SK-N-DZ (cell line): ENCODE results near the gene BFSP1.
A peak's percentile ranks its signal among the peaks of the same experiment; 100 is the strongest.

Source experiments
- DNase-seq: peaks from one replicate; pipeline ENCODE4 v3.0.0-alpha.2; 2015; ENCODE audit warnings: low spot score

BFSP1 gene

DNA sequence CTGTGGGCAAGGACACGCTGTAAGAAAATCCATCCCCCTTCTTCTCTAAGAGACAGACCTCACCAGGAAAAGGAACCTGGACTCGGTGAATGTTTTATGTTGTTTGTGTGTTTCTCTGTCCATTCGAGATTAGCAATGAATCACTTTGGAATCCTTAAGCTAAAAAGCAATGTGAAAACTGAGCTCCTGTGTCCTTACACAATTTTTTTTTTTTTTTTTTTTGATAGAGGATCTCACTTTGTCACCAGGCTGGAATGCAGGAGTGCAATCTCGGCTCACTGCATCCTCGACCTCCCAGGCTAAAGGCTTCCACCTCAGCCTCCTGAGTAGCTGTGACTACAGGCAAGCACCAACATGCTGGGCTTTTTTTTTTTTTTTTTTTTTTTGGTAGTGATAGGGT is 32.1 kb downstream of the BFSP1 start:
- DNase-seq, result no peak

DNA sequence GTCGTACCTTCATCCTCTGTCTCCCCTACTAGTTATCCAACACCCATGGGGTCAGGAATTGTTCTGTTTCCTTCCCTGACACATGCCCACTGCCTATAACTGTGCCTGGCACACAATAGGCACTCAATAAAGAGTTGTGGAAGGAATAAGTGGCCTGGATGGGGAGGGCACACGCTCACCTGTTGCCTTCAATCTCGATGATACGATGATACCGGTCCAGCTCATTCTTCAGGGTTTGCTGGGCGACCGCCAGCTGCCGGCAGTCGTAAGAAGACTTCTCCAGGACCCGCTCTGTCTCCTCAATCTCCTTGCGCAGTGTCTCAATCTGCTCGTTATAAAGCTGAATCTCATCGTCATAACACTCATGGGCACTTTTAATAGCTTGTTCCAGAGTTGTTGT is 32.5 kb downstream of the BFSP1 start:
- DNase-seq, result no peak

DNA sequence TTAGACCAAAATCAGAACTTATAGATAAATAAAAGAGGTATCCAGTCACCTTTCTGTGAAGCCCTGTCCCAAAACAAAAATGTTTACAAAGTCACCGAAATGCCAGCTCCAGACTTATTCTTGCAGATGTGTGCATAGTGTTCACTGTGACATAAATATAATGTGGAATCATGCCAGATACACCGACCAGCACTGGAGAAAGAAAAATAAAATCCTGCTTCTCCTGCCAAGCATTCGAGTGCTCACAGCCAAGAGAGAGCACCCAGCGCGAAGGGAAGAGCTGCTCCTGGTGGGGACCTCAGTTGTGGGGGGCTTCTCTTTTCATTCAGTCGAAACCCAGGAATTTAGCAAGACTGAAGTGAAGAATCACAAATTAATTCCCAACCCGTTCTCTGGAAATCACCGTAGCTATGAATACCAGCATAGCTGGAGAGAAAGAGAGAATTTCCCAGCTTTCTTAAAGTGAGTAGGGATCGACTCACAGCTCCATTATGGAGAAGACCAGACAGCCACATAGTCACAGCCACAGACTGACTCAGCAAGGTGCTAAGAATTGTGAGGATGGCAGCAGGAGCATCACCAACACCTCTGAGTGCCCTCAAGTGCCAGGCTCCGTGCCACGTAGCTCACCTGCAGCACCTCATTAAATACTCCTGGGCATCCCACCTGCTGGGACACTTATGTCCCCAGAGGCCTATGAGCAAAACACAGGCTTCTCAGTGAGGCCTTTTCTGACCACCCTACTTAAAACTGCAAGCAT is 33.2 kb downstream of the BFSP1 start:
- DNase-seq, result no peak

- no peak for DNase-seq
Measured at GRCh38 chr20:17495826-17496225, 35.4 kb downstream of the BFSP1 start.

- no peak for DNase-seq
Measured at GRCh38 chr20:17494201-17494600, 37.0 kb downstream of the BFSP1 start.

DNA sequence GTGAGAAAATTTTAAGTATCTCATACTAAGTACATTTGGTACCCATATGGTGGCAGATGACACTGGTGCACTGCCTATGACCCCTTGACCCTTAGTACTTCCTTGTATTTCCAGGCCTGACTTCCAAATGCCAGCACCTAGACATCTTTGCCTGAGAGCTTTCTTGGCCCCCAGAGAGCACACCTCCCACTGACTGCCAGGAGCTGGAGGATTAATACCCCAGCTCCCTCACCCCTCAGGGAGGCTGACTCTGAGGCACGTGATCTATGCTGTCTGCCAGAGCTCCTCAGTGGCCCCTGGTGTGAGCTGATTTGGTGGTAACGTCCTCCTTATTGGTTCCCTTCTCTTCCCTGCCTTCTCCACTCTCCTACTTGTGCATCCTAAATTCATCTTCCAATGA is 38.0 kb downstream of the BFSP1 start:
- no peak for DNase-seq

- DNase-seq, result no peak
Measured at GRCh38 chr20:17491488-17491887, 39.7 kb downstream of the BFSP1 start.

DNA sequence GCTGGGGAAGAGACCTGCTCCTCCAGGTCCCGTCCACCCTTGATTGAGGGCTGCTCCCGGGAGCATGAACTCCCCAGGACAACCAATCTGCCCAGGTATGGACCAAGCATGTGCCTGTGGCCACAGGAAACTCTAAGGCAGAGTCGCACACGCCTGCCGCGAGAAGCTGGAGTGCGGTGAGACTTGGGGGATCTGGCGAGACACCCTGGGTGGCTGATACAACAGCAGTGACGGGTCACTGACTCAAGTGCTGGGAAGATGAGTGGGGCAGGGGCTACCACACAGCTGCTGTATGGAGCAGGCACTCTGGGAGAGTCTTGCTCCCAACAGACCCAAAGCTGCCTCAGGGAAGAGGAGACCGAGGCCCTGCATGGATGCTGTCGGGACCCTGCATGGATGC is 40.1 kb downstream of the BFSP1 start:
- DNase-seq, result no peak

DNA sequence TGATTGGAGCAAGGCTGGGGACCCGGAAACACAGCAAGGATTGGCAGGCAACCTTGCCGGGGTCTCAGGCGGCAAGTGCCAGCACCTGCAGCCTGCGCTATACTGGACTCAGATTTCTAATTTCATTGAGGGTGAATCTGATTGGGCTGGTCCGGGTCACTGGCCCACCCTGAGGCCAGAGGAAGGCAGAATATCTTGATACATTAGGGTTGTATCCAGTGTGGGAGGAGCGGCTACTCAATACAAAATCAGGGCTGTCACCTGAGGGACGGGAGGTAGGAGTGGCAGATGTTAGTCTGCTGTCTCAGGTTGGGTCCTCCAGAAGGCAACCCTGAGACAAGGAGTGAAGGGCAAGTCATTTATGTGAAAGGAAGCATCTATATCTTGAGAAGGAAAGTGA is 40.7 kb downstream of the BFSP1 start:
- no peak for DNase-seq

- no peak for DNase-seq
Measured at GRCh38 chr20:17488916-17489600, 42.1 kb downstream of the BFSP1 start.

DNA sequence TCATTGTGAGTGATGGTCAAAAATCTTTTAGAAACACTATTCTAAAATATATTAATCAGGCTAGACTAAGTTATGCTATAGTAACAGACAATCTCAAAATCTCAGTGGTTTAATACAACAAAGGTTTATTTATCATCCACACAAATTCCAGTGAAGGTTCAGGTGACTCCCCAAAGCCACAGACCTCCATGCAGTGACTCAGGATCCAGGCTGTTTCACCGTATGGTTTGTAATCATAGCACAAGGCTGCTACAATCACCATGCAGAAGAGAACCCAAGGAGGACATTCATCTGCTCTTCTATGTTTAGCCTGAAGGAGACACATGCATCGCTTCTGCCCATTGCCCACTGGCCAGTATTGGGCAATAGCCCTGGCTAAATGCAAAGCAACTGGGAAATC is 46.2 kb downstream of the BFSP1 start:
- DNase-seq, result no peak

- DNase-seq, result no peak
Measured at GRCh38 chr20:17482536-17482935, 48.6 kb downstream of the BFSP1 start.

- no peak for DNase-seq
Measured at GRCh38 chr20:17481661-17482060, 49.5 kb downstream of the BFSP1 start.

DNA sequence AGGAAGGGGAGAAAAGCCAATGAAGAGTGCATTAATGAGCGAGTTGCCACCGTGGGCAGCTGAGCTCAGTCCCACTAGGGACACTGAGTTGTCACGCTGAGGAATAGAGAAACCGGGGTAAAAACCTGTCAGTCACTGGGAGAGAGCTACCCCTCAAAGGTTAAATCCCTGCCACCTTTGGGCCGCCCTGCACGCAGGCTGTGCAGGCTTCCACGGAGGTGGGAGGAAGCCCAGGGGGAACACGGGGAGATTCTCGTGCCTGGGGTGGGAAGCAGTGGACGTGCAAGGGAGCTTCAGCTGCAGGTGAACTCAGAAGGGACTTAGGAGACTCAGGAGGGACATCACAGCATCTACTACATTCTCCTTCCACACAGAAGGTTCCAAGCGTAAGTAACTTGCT is 50.5 kb downstream of the BFSP1 start:
- DNase-seq, result no peak

DNA sequence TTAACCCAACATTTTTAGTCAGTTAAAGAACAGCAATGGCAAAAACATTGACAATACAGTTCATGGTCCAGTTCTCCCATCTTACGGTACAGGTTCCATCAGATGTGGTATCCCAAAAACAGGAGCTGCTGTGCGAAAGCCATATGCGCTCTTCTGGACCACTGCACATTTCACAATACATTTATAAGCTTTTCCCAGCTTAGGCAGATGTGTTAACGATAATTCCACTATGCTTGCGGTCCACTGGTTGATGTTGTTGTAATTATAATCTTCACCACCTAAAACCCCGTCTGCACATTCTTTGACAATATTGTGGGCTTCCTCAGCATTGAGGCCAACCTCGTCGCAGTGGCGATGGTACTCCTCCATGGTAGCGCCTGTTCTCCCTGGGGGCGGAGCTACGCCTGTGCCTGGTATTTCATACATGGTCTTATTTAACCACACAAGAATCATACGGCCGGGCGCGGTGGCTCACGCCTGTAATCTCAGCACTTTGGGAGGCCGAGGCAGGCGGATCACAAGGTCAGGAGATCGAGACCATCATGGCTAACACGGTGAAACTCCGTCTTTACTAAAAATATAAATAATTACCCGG is 52.0 kb downstream of the BFSP1 start:
- no peak for DNase-seq

- DNase-seq, result peak; percentile 66
Measured at GRCh38 chr20:17473659-17474058, 57.5 kb downstream of the BFSP1 start.

DNA sequence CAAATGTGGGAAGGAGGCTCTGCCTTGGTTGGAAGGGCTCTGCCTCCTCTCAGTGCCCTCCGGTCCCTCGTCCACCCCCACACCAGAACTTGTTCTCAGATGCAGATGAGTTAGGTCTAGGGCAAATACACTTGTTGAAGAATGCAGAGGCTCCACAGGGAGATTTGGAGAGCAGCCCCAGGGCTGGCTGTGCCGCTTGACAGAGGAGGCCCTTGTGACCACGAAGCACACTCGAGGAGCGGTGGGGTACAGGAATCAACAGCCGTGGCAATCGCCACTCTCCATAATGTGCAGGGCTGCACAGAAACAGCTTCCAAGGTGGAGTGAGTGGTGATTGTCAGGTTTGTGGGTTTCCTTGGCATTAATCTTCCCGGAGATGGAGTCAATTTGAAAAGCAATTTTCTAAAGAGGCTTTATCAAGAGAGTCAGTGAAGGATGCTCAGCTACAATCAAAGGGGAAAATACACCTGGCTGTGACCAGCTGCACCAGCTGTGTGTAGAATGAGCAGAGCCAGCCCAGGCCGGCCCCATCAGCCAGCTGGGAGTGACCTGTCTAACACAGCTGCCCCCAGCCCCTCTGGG is 59.5 kb downstream of the BFSP1 start:
- no peak for DNase-seq

DNA sequence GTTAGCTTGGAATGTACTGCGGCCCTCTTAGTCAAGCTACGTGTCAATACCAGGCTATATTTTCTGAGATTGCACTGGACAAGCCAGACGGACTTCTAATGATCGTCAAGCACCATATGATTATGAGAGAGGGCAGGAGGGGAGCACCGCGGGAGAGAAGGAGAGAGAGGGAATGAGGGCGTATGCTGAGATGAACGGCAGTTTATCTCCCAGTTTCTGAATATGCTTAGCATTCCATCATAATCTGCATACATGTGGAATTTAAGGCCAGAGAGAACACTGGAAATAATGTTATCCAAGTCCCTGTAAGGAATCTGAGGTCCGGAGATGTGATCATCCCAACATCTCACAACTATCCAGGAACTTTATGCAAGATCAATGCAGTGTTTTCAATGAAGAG is 60.2 kb downstream of the BFSP1 start:
- no peak for DNase-seq

- DNase-seq, result no peak
Measured at GRCh38 chr20:17470521-17470920, 60.7 kb downstream of the BFSP1 start.

GRCh38 chr20:17469246-17470030 is 61.7 kb downstream of the BFSP1 start:
- no peak for DNase-seq

DNA sequence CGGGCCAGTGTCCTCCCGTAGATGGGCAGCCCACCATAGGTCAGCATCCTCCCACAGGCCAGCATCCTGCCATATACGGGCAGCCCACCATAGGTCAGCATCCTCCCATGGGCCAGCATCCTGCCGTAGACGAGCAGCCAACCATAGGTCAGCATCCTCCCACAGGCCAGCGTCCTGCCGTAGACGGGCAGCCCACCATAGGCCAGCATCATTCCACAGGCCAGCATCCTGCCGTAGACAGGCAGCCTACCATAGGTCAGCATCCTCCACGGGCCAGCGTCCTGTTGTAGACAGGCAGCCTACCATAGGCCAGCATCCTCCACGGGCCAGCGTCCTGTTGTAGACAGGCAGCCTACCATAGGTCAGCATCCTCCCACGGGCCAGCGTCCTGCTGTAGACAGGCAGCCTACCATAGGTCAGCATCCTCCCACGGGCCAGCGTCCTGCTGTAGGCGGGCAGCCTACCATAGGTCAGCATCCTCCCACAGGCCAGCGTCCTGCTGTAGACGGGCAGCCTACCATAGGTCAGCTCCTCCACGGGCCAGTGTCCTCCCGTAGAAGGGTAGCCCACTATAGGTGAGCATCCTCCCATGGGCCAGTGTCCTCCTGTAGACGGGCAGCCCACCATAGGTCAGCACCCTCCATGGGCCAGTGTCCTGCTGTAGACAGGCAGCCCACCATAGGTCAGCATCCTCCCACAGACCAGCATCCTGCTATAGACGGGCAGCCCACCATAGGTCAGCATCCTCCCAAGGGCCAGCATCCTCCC is 62.9 kb downstream of the BFSP1 start:
- DNase-seq, result no peak
